Esophagus squamous epithelium (tissue), 4 donors: ENCODE measurements around the gene PEAR1.

ENCODE experiments used
- CTCF ChIP-seq, 6 experiments: fragments of 450-650 bp in 4 of 6; fragments of 200-600 bp in 2 of 6; sonication (generic) in 2 of 6; IDR thresholded peaks; one replicate each; pipeline ENCODE4 v1.5.1; 2016 to 2019; ENCODE audit warnings: antibody characterized with exemption in 6 of 6, mild to moderate bottlenecking in 4 of 6, moderate library complexity in 4 of 6
- POLR2A ChIP-seq, 4 donors: fragments of 450-650 bp; IDR thresholded peaks; one replicate each; pipeline ENCODE4 v1.6.1; 2017; ENCODE audit warnings: antibody characterized with exemption in 4 of 4, mild to moderate bottlenecking in 4 of 4, moderate library complexity in 3 of 4

GRCh38 chr1:156866249-156866909, 27.1 kb upstream of the PEAR1 start:
- TF ChIP-seq POLR2A (IDR thresholded peaks at IDR 0.05) = no peak
- no peak for TF ChIP-seq CTCF (IDR thresholded peaks at IDR 0.05)
